ENCODE results near the gene ANKRD40.

GRCh38 chr17:50647187-50647586, 60.5 kb downstream of the ANKRD40 start:
- no peak for TF ChIP-seq POLR2A (IDR thresholded peaks at IDR 0.05)
- no peak for TF ChIP-seq CTCF (IDR thresholded peaks at IDR 0.05)
